GM12801 (cell line): ENCODE results near the gene PLEKHA6.

Experiments
- TF ChIP-seq, protein P1 (sequence below): IDR thresholded peaks from one replicate; pipeline ENCODE4 v1.5.1; 2011; ENCODE audit warnings: control low read depth; ENCODE audit not compliant: insufficient read length; ENCODE audit errors: extremely low read depth

Gene PLEKHA6

DNA sequence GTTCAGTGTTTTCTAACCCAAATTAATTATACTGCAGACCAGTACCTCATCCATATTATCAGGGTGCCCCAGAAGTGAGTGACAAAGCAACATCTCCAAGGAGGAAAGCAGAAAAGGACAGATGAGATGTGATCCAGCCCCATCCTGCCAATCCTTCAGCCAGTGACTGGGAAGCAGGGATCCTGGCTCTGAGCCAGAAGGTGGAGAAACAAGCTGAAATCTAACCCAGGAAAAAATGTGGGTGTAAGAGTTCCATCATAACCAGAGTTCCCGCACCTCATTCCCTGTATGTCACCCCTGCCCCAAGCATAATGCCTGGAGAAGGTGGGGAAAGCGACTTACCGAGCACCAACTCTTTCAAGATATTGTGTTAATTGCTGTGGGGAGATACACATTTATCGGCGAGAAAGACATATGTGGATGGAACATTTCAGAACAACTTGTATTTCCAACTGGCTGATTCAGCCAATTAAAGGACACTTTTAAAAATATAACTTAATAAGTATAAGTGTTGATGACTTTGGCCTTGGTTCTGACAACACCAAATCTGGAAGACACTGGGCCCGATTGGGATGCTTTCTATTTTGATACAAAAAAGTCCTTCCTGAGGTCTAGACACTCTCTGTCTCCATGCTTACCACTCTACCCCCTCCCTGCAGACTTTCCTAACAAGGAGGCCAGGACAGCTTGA is 14.9 kb downstream of the PLEKHA6 start:
- TF ChIP-seq, protein P1, sequence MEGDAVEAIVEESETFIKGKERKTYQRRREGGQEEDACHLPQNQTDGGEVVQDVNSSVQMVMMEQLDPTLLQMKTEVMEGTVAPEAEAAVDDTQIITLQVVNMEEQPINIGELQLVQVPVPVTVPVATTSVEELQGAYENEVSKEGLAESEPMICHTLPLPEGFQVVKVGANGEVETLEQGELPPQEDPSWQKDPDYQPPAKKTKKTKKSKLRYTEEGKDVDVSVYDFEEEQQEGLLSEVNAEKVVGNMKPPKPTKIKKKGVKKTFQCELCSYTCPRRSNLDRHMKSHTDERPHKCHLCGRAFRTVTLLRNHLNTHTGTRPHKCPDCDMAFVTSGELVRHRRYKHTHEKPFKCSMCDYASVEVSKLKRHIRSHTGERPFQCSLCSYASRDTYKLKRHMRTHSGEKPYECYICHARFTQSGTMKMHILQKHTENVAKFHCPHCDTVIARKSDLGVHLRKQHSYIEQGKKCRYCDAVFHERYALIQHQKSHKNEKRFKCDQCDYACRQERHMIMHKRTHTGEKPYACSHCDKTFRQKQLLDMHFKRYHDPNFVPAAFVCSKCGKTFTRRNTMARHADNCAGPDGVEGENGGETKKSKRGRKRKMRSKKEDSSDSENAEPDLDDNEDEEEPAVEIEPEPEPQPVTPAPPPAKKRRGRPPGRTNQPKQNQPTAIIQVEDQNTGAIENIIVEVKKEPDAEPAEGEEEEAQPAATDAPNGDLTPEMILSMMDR: no peak

DNA sequence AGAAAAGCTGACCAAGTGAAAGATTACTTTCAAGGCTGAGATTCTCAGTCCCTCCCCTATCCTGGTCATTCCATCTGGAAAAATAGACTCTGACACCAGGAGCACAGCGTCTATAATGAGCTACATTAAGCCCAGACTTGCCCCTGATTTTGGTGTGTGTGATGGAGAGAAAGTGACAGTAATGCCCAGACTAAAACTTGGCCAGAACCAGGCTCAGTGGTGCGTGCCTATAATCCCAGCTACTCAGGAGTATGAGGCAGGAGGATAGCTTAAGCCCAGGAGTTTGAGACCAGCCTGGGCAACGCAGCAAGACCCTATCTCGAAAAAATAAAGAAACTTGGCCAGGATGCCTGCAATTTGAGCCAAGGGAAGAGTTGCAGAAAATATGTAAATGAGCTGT is 15.9 kb downstream of the PLEKHA6 start:
- TF ChIP-seq, protein P1: no peak

DNA sequence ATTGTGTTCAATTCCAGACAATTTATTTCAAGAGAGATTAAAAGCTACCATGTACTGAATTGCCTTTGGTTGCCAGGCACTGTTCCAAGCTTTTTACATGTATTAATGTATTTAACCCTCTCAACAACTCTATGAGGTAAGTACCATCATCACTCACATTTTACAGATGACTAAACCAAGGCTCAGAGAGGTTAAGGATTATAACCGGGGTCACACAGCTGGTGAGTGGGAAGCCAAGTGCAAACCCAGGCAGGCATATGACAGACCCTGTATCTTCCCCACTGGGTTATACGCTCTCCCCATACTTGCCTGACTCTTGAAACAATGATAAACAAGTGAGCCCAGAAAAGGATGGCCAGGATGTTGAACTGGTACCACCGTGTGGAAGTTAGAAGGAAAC is 16.5 kb downstream of the PLEKHA6 start:
- TF ChIP-seq, protein P1: no peak

DNA sequence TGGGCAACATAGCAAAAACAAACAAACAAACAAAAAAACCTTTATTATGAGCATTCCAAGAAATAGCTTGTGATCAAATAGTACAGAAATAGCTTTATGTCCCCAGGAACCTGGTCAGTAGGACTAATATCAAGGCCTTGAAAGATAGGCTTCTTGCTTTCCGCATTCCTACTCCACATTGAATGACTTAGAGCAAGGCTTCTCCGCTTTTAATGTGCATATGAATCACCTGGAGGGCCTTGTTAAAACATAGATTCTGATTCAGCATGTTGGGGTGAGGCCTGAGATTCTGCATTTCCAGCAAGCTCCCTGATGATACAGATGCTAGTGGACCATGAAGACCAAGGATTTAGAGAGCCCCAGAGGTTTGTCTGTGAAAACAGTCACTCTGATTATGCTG is 17.4 kb downstream of the PLEKHA6 start:
- TF ChIP-seq, protein P1: no peak

DNA sequence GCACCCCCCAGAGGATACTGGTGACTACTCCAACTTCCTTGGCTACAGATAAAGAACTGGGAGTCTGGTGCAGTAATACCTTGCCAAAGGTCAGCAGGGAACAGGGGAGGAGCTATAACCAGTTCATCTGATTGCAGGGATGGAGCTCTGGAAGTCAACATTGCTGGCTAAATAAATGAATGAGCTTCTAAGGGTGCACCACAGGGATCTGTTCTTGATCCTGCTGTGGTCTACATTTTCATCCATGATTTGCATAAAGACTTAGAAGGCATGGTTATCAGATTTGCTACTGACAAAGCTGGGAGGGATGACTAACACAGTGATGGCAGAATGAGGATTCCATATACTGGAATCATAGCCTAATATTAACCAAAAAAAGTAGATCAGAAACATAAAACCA is 18.3 kb downstream of the PLEKHA6 start:
- TF ChIP-seq, protein P1: no peak

DNA sequence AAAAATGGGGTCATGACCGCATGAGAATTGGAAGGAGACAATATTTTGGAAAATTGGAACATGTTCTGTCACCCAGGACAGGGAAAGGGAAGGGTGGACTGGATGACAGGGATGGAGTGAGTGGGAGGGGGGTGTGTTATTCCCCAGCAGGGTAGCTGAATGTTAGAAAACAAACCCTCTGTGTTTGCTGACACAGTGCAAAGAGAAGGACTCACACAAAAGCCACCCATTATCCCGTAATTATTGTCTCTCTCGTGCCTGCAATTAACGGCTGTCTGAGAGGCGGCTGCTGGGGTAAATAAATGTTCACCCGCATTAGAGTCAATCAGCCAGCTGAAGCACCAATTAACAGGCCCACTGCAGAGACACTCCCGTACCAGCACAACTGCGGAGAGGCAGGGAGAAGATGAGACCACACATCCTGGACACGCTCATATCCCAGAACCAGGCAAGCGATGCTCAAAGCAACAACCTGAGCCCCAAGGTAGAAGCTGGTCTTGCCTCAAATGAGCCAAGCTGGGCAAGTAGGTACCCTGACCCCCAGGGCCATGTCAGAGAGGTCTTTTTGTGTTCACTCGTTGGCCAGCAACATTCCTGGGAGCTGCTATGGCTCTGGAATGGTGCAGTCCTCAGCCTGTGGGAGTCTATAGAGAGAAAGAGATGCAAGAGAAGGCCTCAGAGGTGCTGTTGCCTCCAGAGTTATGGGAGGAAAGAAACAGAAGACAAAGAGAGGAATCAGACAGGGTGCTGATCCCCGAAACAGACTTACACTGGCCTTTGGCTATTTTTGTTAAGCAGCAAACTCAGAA is 19.4 kb downstream of the PLEKHA6 start:
- TF ChIP-seq, protein P1: no peak

DNA sequence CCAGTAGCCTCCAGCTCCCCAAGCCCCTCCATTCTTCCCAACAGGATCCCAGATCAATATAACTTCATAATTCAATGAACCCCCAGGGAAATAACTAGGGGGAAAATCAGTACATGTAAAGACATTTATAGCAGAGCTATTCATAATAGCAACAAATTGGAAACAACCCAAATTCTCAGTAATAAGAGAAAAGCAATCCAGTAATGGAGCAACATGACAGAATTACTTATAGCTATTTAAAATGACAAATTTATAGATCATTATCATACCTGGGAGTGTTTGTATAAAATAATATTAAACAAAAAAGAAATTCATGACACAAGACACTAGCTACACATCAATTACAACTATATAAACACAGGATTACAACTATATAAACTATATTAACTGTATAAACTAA is 20.2 kb downstream of the PLEKHA6 start:
- TF ChIP-seq, protein P1: no peak
